Fibroblast of the aortic adventitia (primary cell): ENCODE measurements around the gene KIAA0040. TPM values are rescaled to one million over a fixed set of nuclear protein-coding genes. Genes with fewer than 3 reads are reported as not detected.
A peak's percentile ranks its signal among the peaks of the same experiment; 100 is the strongest.

Source experiments
- DNase-seq: peaks from one replicate; pipeline ENCODE4 v3.0.0-alpha.2; 2010; ENCODE audit warnings: low read depth
- H3K4me3 ChIP-seq: 2 replicates; pipeline ENCODE4 v1.5.1; 2011; ENCODE audit warnings: low read depth, mild to moderate bottlenecking, control low read depth, low read length, moderate library complexity
- total RNA-seq: library from RNA; depleted of rRNA; stranded (reverse); fragments of >200 nt; gene quantifications from 2 replicates; pipeline ENCODE4 v1.2.3, GENCODE V29; 2012; ENCODE audit warnings: low replicate concordance
- TF ChIP-seq, protein P1 (sequence below): IDR thresholded peaks from 2 replicates; pipeline ENCODE4 v1.5.1; 2011; ENCODE audit warnings: mild to moderate bottlenecking, low read length, control low read depth, inconsistent platforms; ENCODE audit not compliant: insufficient read depth

Gene KIAA0040
- total RNA-seq = 0.33 and 0.99 TPM in 2 replicates

DNA sequence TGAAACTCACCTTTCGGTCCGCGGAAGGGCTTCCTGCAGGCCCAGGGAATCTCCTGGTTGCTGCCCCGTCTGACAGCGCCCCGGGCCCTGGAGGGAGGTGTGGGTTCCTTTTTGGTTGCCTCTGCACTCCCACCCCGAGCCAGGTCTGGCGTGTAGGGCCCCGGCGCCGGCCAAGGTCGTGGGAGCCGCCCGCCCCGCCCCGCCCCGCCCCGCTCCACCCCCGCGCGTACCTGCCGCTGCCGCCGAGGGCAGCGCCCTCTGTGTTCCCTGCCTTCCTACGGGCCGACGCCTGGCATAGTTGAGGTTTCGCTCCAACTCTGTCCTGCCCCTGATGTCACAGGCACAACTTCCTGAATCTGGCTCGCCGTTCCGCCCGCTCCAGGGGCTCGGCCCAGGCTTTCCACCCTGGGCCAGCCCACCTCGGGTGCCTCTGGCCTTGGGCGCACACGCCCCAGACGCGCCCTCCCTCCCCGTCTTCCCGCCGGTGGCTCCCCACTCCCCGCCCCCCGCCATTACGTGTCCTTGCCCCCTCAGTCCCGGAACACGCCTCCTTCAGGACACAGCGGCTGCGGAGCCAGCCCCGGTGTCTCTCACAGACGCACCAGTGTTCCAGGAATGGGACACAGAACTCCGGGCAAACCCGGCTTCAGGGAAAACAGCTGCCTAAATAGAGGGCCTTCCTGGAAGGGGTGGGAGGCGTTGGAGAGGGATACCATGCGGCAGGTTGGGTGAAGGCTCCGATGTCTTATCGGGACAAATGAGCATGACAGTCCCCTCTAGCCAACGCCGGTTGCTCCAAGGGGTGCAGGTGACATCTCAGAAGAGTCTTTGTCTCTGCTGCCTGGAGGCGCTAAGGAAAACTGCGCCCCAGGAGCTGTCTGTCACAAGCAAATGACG, at the start of gene KIAA0040:
Gene KIAA0040 (minus strand): TSS at position 147 of the 897 bp plus-strand sequence. CDS start 31,763 bp downstream, outside the sequence.
- peak within 1 kb of the TSS; percentile 61 for H3K4me3 ChIP-seq
- no peak for DNase-seq
- TF ChIP-seq, protein P1, sequence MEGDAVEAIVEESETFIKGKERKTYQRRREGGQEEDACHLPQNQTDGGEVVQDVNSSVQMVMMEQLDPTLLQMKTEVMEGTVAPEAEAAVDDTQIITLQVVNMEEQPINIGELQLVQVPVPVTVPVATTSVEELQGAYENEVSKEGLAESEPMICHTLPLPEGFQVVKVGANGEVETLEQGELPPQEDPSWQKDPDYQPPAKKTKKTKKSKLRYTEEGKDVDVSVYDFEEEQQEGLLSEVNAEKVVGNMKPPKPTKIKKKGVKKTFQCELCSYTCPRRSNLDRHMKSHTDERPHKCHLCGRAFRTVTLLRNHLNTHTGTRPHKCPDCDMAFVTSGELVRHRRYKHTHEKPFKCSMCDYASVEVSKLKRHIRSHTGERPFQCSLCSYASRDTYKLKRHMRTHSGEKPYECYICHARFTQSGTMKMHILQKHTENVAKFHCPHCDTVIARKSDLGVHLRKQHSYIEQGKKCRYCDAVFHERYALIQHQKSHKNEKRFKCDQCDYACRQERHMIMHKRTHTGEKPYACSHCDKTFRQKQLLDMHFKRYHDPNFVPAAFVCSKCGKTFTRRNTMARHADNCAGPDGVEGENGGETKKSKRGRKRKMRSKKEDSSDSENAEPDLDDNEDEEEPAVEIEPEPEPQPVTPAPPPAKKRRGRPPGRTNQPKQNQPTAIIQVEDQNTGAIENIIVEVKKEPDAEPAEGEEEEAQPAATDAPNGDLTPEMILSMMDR = no peak

- no peak for DNase-seq
- TF ChIP-seq, protein P1 = no peak
- no peak overlapping the region for H3K4me3 ChIP-seq
Measured at GRCh38 chr1:175237389-175237788, 44.8 kb upstream of the KIAA0040 start.

GRCh38 chr1:175234639-175235038, 42.1 kb upstream of the KIAA0040 start:
- TF ChIP-seq, protein P1 = no peak
- no peak for DNase-seq
- no peak overlapping the region for H3K4me3 ChIP-seq

DNA sequence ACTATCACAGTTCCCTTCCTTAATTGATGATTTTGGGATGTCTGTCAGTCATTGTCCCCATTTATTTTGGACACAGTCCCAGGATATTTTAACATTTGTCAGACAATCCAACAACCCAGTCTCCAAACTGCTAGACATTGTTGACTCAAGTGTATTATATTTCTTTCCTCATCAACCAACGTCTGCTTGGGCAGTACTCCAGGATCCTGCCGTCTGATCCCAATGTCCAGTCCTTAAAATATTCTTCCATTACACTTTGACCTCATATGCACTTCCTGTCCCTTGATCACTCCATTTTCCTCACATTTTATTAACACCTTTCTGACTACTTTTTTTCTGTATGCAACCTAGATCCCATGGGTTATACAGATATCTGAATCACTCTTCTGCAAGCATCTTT, 39.8 kb upstream of the KIAA0040 start:
- TF ChIP-seq, protein P1 = no peak
- no peak for DNase-seq
- H3K4me3 ChIP-seq = no peak overlapping the region

- no peak overlapping the region for H3K4me3 ChIP-seq
- no peak for DNase-seq
- TF ChIP-seq, protein P1 = no peak
Measured at GRCh38 chr1:175225805-175226129, 33.2 kb upstream of the KIAA0040 start.

GRCh38 chr1:175222296-175222938, 29.8 kb upstream of the KIAA0040 start:
- TF ChIP-seq, protein P1 = no peak
- no peak overlapping the region for H3K4me3 ChIP-seq
- no peak for DNase-seq
